Right lobe of liver (tissue), 6 donors: ENCODE measurements around the gene CYP19A1. TPM values are rescaled to one million over a fixed set of nuclear protein-coding genes. Genes with fewer than 3 reads are reported as not detected.

Experiments used
- ATAC-seq, 4 donors: fragments of 200-7000 bp; cut with Tn5 transposase; one replicate each; pipeline ENCODE4 v1.9.1; 2020; ENCODE audit warnings: mild to moderate bottlenecking in 4 of 4, moderate library complexity in 4 of 4
- DNase-seq, 3 donors: peaks; one replicate each; pipeline ENCODE4 v3.0.0-alpha.2; 2020
- H3K27ac ChIP-seq, 3 donors: fragments of 200-600 bp; one replicate each; pipeline ENCODE4 v1.8.0; 2022
- H3K27me3 ChIP-seq, 2 donors: fragments of 200-600 bp; one replicate each; pipeline ENCODE4 v1.8.0; 2022
- H3K36me3 ChIP-seq, 4 donors: fragments of 200-600 bp; sonication (generic) in 1 of 4; one replicate each; pipeline versions ENCODE4 v1.5.1 to v1.8.0; 2017 to 2022; ENCODE audit warnings: control low read depth in 1 of 4
- H3K4me1 ChIP-seq, 4 donors: fragments of 200-600 bp; sonication (generic) in 1 of 4; one replicate each; pipeline versions ENCODE4 v1.5.1 to v1.8.0; 2017 to 2022; ENCODE audit warnings: control low read depth in 1 of 4
- H3K4me3 ChIP-seq, 3 donors: fragments of 200-600 bp; one replicate each; pipeline ENCODE4 v1.8.0; 2022
- H3K9me3 ChIP-seq, 4 donors: fragments of 200-600 bp; sonication (generic) in 1 of 4; one replicate each; pipeline versions ENCODE4 v1.5.1 to v1.8.0; 2017 to 2022; ENCODE audit warnings: control low read depth in 1 of 4
- POLR2A ChIP-seq: fragments of 450-650 bp; IDR thresholded peaks from one replicate; pipeline ENCODE4 v1.6.1; 2017; ENCODE audit warnings: antibody characterized with exemption, mild to moderate bottlenecking
- WGBS: methylation state at CpG from one replicate; pipeline ENCODE4 v1.1.6; 2018; ENCODE audit warnings: low coverage, low lambda C conversion rate; ENCODE audit not compliant: insufficient coverage; ENCODE audit errors: missing lambda C conversion rate; 5-methylcytosine and 5-hydroxymethylcytosine counted together
- intact Hi-C, 2 donors: fragments of 100-400 bp; cut with DNase I; formaldehyde crosslinking; loops; one replicate each; pipeline versions ENCODE4 v1.11.2 to v1.14.1; 2022
- total RNA-seq, 6 experiments: library from RNA; depleted of rRNA in 2 of 6; stranded (reverse); fragments of >200 nt in 2 of 6; fragmentation: NEBNext Ultra II Directional in 3 of 6; extraction: Animal tissue kit (Norgen Biotek cat#: 25700) in 3 of 6; gene quantifications; one replicate each; pipeline versions ENCODE4 v1.1.0 to v1.2.4, GENCODE V29; 2016 to 2023
- TF ChIP-seq, protein P1 (sequence below), 4 donors: fragments of 200-600 bp in 3 of 4; fragments of 450-650 bp in 1 of 4; IDR thresholded peaks; one replicate each; pipeline versions ENCODE4 v1.5.1 to v1.8.0; 2016 to 2022; ENCODE audit warnings: antibody characterized with exemption in 4 of 4, mild to moderate bottlenecking in 2 of 4
- donor health status: DM: no; HTN: yes; CAD: no.
- donor health status: DM: no; HTN: no; CAD: no.
- donor health status: DM: no; HTN: no; CAD: no.
- donor health status: DM: no; HTN: yes; CAD: no.
- donor health status: DM: no; HTN: yes; CAD: no.

The CYP19A1 gene
- total RNA-seq, 6 experiments from 2014 or later: not detected

DNA sequence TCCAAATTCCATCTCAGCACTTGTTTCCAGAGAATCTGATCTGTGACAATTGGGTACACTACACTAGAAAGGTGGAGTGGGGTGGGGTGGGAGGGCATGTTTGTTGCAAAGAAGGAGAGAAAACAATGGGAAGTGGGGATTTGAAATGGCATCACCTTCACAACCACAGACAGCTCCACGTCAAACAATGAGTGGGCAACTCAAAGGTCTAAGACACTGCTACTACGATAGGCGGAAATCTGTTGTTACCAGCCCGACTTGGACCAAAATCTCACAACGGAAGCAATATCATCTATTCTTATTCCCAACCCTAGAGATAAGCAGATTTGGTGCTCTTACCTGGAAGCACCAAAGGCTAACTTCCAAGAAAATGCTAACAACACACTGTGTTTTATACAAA lies 3.3 kb downstream of the CYP19A1 start:
- WGBS: 87% methylated on average over 4 of the region's 5 CpGs
- H3K4me1 ChIP-seq: no peaks in the 10 kb centered on the region
- intact Hi-C loops: no loop called here
- no peak for ATAC-seq
- H3K4me3 ChIP-seq: no peak overlapping the region
- no peaks in the 10 kb centered on the region for H3K9me3 ChIP-seq
- no peak overlapping the region for H3K27ac ChIP-seq
- DNase-seq: no peak
- no peaks in the 10 kb centered on the region for H3K36me3 ChIP-seq
- TF ChIP-seq POLR2A: no peak
- TF ChIP-seq, protein P1, sequence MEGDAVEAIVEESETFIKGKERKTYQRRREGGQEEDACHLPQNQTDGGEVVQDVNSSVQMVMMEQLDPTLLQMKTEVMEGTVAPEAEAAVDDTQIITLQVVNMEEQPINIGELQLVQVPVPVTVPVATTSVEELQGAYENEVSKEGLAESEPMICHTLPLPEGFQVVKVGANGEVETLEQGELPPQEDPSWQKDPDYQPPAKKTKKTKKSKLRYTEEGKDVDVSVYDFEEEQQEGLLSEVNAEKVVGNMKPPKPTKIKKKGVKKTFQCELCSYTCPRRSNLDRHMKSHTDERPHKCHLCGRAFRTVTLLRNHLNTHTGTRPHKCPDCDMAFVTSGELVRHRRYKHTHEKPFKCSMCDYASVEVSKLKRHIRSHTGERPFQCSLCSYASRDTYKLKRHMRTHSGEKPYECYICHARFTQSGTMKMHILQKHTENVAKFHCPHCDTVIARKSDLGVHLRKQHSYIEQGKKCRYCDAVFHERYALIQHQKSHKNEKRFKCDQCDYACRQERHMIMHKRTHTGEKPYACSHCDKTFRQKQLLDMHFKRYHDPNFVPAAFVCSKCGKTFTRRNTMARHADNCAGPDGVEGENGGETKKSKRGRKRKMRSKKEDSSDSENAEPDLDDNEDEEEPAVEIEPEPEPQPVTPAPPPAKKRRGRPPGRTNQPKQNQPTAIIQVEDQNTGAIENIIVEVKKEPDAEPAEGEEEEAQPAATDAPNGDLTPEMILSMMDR (IDR thresholded peaks at IDR 0.05): no peak
- H3K27me3 ChIP-seq: no peaks in the 10 kb centered on the region

- no peaks in the 10 kb centered on the region for H3K4me1 ChIP-seq
- 8% methylated on average over 2 of the region's 2 CpGs for WGBS
- H3K4me3 ChIP-seq: no peak overlapping the region
- H3K36me3 ChIP-seq: no peaks in the 10 kb centered on the region
- peak in 1 of 4 donors; percentile 40 for ATAC-seq
- no peaks in the 10 kb centered on the region for H3K27me3 ChIP-seq
- intact Hi-C loops: no loop called here
- no peak overlapping the region for H3K27ac ChIP-seq
- TF ChIP-seq, protein P1 (IDR thresholded peaks at IDR 0.05): no peak
- no peak for TF ChIP-seq POLR2A
- no peaks in the 10 kb centered on the region for H3K9me3 ChIP-seq
- DNase-seq: no peak
Observed at GRCh38 chr15:51334011-51334451, 4.4 kb downstream of the CYP19A1 start.

DNA sequence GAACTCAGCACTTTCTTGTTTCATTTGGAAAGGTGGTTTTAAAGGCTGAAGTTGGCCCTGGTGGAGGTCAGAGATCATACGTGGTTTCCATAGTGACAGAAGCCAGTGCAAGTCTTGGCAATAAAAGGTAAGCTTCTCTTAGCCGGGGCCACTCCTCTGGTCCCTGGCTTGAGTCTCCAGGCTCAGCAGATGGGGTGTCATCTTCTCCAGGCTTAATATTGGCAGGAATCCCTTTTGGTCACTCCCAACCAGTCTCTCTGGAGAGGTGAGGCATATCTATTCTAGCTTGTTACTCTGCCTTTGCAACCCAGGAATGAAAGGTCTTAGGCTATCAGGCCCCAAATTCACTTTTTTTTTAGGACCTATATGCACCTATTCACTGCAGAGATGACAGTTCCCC lies 4.8 kb downstream of the CYP19A1 start:
- WGBS: 63% methylated on average over 2 of the region's 2 CpGs
- Histone ChIP-seq H3K4me1 (no peaks in the 10 kb centered on the region), H3K36me3 (no peaks in the 10 kb centered on the region), H3K9me3 (no peaks in the 10 kb centered on the region), H3K27ac (no peak overlapping the region), H3K27me3 (no peaks in the 10 kb centered on the region), H3K4me3 (no peak overlapping the region)
- no peak for ATAC-seq
- no peak for DNase-seq
- TF ChIP-seq, protein P1 (IDR thresholded peaks at IDR 0.05): no peak
- TF ChIP-seq POLR2A: no peak
- intact Hi-C loops: no loop called here

GRCh38 chr15:51332206-51333147 lies 5.9 kb downstream of the CYP19A1 start:
- Histone ChIP-seq H3K27me3 (no peaks in the 10 kb centered on the region), H3K27ac (no peak overlapping the region), H3K4me1 (no peaks in the 10 kb centered on the region), H3K36me3 (no peaks in the 10 kb centered on the region), H3K9me3 (no peaks in the 10 kb centered on the region), H3K4me3 (no peak overlapping the region)
- TF ChIP-seq POLR2A: no peak
- TF ChIP-seq, protein P1 (IDR thresholded peaks at IDR 0.05): no peak
- DNase-seq (no peak), ATAC-seq (peak in 2 of 4 donors; percentile 29 to 50)
- WGBS: 65% methylated on average over 4 of the region's 4 CpGs
- intact Hi-C loops: no loop called here
